Cardiac fibroblast (primary cell): Measurements from ENCODE around the gene ILF2.

Experiments used
- DNase-seq, 2 donors: peaks; one replicate each; pipeline versions ENCODE4 v3.0.0 to v3.0.0-alpha.2; 2010; ENCODE audit warnings: low read depth in 2 of 2
- H3K4me3 ChIP-seq, 2 donors: replicated peaks in 1 of 2; 1 replicate in 1 of 2; 2 replicates in 1 of 2; pipeline ENCODE4 v1.5.1; 2011; ENCODE audit warnings: low read depth in 2 of 2, low read length in 2 of 2, mild to moderate bottlenecking in 2 of 2, moderate library complexity in 1 of 2
- CTCF ChIP-seq: IDR thresholded peaks from one replicate; pipeline ENCODE4 v1.5.1; 2011; ENCODE audit warnings: low read depth, mild to moderate bottlenecking, low read length, inconsistent platforms

Gene ILF2

DNA sequence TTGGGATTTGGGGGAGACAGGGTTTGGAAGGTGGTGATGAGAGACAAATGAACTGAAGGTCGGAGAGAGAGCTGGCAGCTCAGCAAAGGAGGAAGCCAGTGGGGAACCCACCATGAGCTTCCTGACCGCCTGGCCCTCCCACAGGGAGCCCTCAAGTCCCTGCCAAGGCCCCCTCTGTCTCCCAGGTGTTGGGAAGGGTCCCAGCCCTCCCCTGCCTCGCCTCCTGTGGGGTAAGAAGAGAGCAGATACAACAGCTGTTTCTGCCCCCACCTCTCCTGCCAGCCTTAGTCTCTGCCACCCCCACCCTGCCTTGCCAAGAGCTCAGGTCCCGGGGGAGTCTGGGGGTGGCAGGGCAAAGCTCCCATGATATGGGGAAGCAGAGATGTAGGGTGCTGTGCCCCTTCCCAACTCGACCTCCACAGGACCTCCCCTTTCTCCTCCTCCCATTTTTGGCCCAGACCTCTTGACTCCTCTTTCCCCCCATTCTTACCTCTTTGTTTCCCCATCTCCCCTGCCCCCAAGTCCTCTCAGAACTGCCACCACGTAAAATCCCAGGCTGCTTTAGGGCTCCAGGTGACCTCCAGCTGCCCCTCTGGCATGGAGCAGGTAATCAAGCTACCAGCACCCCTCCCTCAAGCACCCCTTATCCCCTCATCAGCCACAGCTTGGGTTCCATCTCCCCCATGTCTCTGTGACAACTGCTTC lies 42.0 kb downstream of the ILF2 start:
- DNase-seq: no peak
- no peak for TF ChIP-seq CTCF
- H3K4me3 ChIP-seq: no peak overlapping the region

DNA sequence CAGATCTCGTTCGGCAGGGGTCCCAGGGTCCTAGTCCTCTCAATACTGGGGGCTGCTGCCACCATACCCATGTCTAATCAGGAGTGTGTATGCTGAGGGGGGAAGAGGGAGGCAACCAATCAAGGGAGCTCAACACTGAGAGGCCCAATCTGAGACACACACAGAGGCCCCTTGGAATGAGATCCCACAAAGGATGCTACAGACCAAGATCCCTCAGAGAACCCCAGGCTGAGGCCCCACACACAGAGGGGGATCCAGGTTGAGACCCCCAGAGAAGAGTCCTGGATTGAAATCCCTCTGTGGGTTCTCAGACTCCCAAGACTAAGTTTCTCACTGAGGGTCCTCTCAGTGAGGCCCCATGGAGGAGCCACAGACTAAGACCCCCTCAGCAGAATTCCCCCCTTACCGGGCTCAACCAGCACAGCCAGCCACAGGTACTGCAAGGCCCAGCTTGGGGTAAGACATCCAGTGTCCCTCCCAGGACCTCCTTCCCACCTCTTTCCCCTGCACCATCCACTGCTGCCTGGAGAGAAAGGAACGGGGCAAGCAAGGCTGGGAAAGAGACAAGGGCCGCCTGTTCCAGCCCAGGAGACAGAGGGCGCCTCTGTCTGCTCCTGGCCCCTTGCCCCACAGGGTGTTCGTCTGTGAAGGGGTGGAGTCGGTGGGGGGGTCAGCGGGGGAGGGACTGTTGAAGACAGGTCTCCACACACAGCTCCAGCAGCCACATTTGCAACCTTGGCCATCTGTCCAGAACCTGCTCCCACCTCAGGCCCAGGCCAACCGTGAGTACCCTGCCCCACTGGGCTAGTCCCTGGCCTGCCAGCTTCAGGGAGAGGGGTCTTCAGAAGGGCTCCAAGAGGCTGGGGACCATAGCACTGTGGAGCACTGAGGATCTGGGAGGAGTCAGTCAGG lies 42.8 kb downstream of the ILF2 start, which contains the start of gene S100A1:
Gene S100A1, plus strand, starts transcription at position 720 of the 912 bp plus-strand sequence. CDS start 2,088 bp downstream, outside the sequence.
- H3K4me3 ChIP-seq: peak within 1 kb of the TSS; percentile 66 to 69
- no peak for DNase-seq
- TF ChIP-seq CTCF: no peak

GRCh38 chr1:153626904-153627714 lies 43.7 kb downstream of the ILF2 start, which contains the start of gene S100A13:
Gene S100A13, minus strand, starts transcription at chr1:153627505. Its CDS starts 1,033 bp downstream, at chr1:153626472.
- peak; percentile 91 to 97 for DNase-seq
- TF ChIP-seq CTCF: peak; percentile 71
- H3K4me3 ChIP-seq: peak within 1 kb of the TSS; percentile 66 to 69

DNA sequence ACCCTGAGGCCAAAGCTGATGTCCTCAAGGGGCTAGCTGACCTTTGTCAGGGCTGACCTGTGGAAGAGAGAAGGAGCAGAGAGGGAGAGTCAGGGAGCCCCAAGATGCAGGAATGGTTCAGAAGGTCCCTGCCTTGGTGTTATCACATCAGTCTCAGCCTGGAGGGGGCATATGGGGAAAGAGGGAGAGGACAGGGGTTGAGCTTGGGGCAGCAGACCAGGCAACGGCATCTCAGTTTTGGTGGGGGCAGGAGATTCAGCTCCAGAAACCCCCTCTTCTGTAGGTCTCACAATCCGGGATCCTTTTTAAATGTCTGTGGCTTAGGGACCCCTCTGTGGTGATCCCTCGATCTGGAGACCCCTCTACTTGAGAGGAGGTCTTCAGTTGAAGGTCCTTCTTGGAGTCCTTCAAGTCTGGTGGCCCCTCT lies 44.3 kb downstream of the ILF2 start:
- TF ChIP-seq CTCF: no peak
- DNase-seq: no peak
- peak overlapping the region; percentile 66 to 69 for H3K4me3 ChIP-seq

DNA sequence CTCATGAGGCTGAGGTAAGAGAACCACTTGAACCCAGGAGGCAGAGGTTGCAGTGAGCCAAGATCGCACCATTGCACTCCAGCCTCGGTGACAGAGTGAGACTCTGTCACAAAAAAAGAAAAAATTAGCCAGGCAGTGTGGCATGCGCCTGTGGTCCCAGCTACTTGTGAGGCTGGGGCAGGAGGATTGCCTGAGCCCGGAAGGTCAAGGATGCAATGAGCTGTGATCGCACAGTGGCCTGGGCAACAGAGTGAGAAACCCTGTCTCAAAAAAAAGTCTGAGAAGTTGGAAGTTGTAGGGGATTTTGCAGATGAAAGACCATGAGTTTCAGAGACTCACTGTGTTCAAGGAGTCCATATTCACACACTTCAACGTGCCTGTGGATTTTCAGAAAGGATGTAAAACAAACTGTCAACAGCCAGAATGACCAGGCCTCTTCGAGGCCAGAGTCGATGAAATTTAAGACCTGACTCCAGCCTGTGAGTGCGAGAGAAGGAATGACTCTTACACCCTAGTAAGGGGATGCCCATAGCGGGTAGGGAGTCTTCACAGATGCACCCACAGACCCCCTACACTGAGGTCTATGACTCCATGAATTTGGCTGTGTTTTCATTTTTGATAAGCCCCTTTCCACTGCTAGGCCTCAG lies 45.7 kb downstream of the ILF2 start:
- no peak overlapping the region for H3K4me3 ChIP-seq
- TF ChIP-seq CTCF: no peak
- no peak for DNase-seq

- H3K4me3 ChIP-seq: no peak overlapping the region
- DNase-seq: no peak
- TF ChIP-seq CTCF: no peak
Measured at GRCh38 chr1:153623101-153623500, 47.7 kb downstream of the ILF2 start.
